ENCODE measurements around the gene DAPK2.

DNA sequence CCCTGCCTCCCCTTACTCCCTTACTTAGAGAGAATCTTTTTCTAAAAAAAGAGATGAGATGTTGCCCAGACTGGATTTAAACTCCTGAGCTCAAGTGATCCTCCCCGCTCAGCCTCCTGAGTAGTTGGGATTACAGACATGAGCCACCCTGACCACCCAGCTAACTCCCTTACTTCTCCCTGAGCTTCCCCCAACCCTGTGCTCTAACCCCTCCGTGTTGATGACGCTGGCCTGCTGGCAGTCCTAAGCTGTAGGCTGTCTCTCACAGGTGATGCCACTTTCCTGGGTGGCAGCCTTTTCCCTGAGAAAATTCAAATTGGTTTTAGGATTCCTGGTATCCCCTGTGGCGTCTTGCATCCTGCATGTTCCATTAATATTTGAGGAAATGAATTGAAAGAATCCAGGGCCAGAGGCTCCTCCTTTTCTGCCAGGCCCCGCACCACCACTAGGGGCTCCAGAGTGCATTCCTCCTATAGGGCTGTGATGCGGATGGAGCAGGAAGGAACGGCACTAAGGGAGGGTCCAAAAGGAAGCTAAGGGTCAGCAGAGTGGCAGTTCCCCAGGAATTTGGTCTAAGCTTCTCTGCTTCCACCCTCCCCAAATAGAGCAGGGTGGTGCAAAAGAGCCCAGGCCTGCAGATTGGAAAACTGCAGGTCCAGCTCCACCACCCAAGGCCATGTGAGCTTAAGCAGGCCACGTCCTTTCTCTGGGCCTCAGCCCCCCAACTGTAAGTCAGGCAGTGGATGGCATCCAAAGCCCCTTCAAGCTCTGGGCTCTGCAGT is 101.1 kb downstream of the DAPK2 start:
- TF ChIP-seq POLR2A (IDR thresholded peaks at IDR 0.05) (no peak), CTCF (IDR thresholded peaks at IDR 0.05) (peak; percentile 57 to 88 (median 72))
